B cell (primary cell): ENCODE data around the gene TMEM92. TPM values are rescaled to one million over a fixed set of nuclear protein-coding genes. Genes with fewer than 3 reads are reported as not detected.
"Not testable (repeated sequence)": the region's sequence is repeated elsewhere in the genome, so short reads cannot be mapped to it uniquely, and the experiment has no call there.

ENCODE experiments used
- ATAC-seq: fragments of 200-7000 bp; cut with Tn5 transposase; one replicate; pipeline ENCODE4 v1.10.0; 2021; ENCODE audit warnings: low read depth, mild to moderate bottlenecking, moderate number of reproducible peaks, moderate library complexity
- CTCF ChIA-PET: fragments of 350-600 bp; sonication (Branson Sonifier 250); formaldehyde crosslinking; loops from one replicate; lab custom pipeline; 2021; ENCODE audit warnings: antibody characterized with exemption, inconsistent platforms; lab: Charles Lee
- POLR2A ChIA-PET: fragments of 350-600 bp; sonication (Branson Sonifier 250); formaldehyde crosslinking; loops from one replicate; lab custom pipeline; 2021; ENCODE audit warnings: antibody characterized with exemption; lab: Charles Lee
- DNase-seq: peaks from one replicate; pipeline ENCODE4 v3.0.0; 2013
- H2AFZ ChIP-seq: 2 replicates; pipeline ENCODE4 v1.6.1; 2012; ENCODE audit warnings: mild to moderate bottlenecking, low read depth, low read length; ENCODE audit not compliant: insufficient read depth, poor library complexity, severe bottlenecking
- H3K27ac ChIP-seq, 2 donors: 1 replicate in 1 of 2; 2 replicates in 1 of 2; pipeline ENCODE4 v1.5.1; 2012 to 2013; ENCODE audit warnings: low read length in 2 of 2, mild to moderate bottlenecking in 2 of 2, moderate library complexity in 1 of 2
- H3K27me3 ChIP-seq, 4 experiments: fragments of 200-600 bp in 1 of 4; sonication (generic) in 1 of 4; replicated peaks in 1 of 4; 1 replicate in 2 of 4; 2 replicates in 2 of 4; pipeline versions ENCODE4 v1.6.1 to v1.7.0; 2013 to 2016; ENCODE audit warnings: low read length in 3 of 4, mild to moderate bottlenecking in 2 of 4, mixed read lengths in 1 of 4, moderate library complexity in 1 of 4; ENCODE audit not compliant: insufficient read depth in 4 of 4, control insufficient read depth in 3 of 4; ENCODE audit errors: control extremely low read depth in 1 of 4
- H3K36me3 ChIP-seq, 2 experiments: replicated peaks in 1 of 2; 1 replicate in 1 of 2; 2 replicates in 1 of 2; pipeline versions ENCODE4 v1.6.1 to v1.7.1; 2013; ENCODE audit warnings: low read length in 1 of 2; ENCODE audit not compliant: insufficient read depth in 2 of 2, control insufficient read depth in 1 of 2; ENCODE audit errors: control extremely low read depth in 1 of 2, extremely low read depth in 1 of 2
- H3K4me1 ChIP-seq, 2 donors: fragments of 200-600 bp in 1 of 2; sonication (generic) in 1 of 2; 1 replicate in 1 of 2; 2 replicates in 1 of 2; pipeline versions ENCODE4 v1.5.1 to v1.6.1; 2013 to 2017; ENCODE audit warnings: low read length in 2 of 2; ENCODE audit not compliant: control insufficient read depth in 2 of 2, insufficient read depth in 2 of 2
- H3K4me2 ChIP-seq: replicated peaks from 2 replicates; pipeline ENCODE3; 2012; ENCODE audit warnings: mild to moderate bottlenecking, low read depth, low read length; ENCODE audit not compliant: poor library complexity, severe bottlenecking
- H3K4me3 ChIP-seq, 5 experiments: fragments of 200-600 bp in 1 of 5; sonication (generic) in 1 of 5; 1 replicate in 3 of 5; 2 replicates in 2 of 5; pipeline versions ENCODE4 v1.5.1 to v1.7.0; 2011 to 2016; ENCODE audit warnings: low read length in 4 of 5, mild to moderate bottlenecking in 4 of 5, low read depth in 2 of 5, control low read depth in 1 of 5, moderate library complexity in 1 of 5; ENCODE audit not compliant: insufficient read depth in 1 of 5; ENCODE audit errors: control extremely low read depth in 1 of 5, extremely low read depth in 1 of 5
- H3K79me2 ChIP-seq: fragments of 200-600 bp; sonication (generic); one replicate; pipeline ENCODE4 v1.6.0; 2016; ENCODE audit warnings: low read length; ENCODE audit not compliant: control insufficient read depth, insufficient read depth
- H3K9ac ChIP-seq: fragments of 200-600 bp; sonication (generic); 2 replicates; pipeline ENCODE4 v1.6.1; 2017; ENCODE audit warnings: mild to moderate bottlenecking, low read length, moderate library complexity
- H3K9me3 ChIP-seq, 3 donors: one replicate each; pipeline versions ENCODE4 v1.6.1 to v1.7.1; 2013; ENCODE audit warnings: low read length in 2 of 3; ENCODE audit not compliant: control insufficient read depth in 2 of 3, insufficient read depth in 1 of 3; ENCODE audit errors: control extremely low read depth in 1 of 3
- H4K20me1 ChIP-seq: 2 replicates; pipeline ENCODE4 v1.6.0; 2012; ENCODE audit warnings: mild to moderate bottlenecking, low read length; ENCODE audit not compliant: insufficient read depth, control insufficient read depth, poor library complexity, severe bottlenecking
- H3K27ac Mint-ChIP-seq: one replicate; pipeline ENCODE4 v1.8.0; 2021; ENCODE audit warnings: mixed read lengths
- H3K27me3 Mint-ChIP-seq: one replicate; pipeline ENCODE4 v1.8.0; 2021; ENCODE audit warnings: mixed read lengths
- H3K4me1 Mint-ChIP-seq: one replicate; pipeline ENCODE4 v1.8.0; 2021; ENCODE audit warnings: mixed read lengths
- H3K4me3 Mint-ChIP-seq: one replicate; pipeline ENCODE4 v1.8.0; 2021; ENCODE audit warnings: mixed read lengths
- H3K9me3 Mint-ChIP-seq: one replicate; pipeline ENCODE4 v1.8.0; 2022; ENCODE audit warnings: mixed read lengths; ENCODE audit not compliant: insufficient read depth
- EZH2 ChIP-seq: IDR thresholded peaks from 2 replicates; pipeline ENCODE4 v1.6.1; 2012; ENCODE audit warnings: borderline replicate concordance, low read depth, mild to moderate bottlenecking, moderate library complexity, low read length; ENCODE audit not compliant: insufficient read depth, poor library complexity, severe bottlenecking
- whole genome bisulfite sequencing: methylation state at CpG from one replicate; pipeline ENCODE4 v1.1.5; 2013; ENCODE audit warnings: missing lambda C conversion rate; ENCODE audit not compliant: insufficient coverage; 5-methylcytosine and 5-hydroxymethylcytosine counted together
- intact Hi-C: fragments of 100-400 bp; cut with micrococcal nuclease; formaldehyde crosslinking; loops from one replicate; pipeline ENCODE4 v1.10.0; 2022
- polyA plus RNA-seq: library from polyadenylated mRNA; depleted of rRNA; stranded (reverse); fragments of >200 nt; gene quantifications from 2 replicates; pipeline ENCODE4 v1.2.3, GENCODE V29; 2012
- total RNA-seq, 2 donors: library from RNA; stranded (reverse); fragments of 120-200 nt in 1 of 2; gene quantifications; 1 replicate in 1 of 2; 2 replicates in 1 of 2; pipeline versions ENCODE4 v1.2.3 to v1.2.4, GENCODE V29; 2013 to 2022
- TF ChIP-seq, protein P1 (sequence below): fragments of 200-600 bp; IDR thresholded peaks from one replicate; pipeline ENCODE4 v1.8.0; 2022; ENCODE audit warnings: antibody characterized with exemption, mild to moderate bottlenecking

TMEM92 gene
- total and polyA plus RNA-seq, 2 donors (not counting 1 experiment from before 2014, with no cell fraction given), result not detected

DNA sequence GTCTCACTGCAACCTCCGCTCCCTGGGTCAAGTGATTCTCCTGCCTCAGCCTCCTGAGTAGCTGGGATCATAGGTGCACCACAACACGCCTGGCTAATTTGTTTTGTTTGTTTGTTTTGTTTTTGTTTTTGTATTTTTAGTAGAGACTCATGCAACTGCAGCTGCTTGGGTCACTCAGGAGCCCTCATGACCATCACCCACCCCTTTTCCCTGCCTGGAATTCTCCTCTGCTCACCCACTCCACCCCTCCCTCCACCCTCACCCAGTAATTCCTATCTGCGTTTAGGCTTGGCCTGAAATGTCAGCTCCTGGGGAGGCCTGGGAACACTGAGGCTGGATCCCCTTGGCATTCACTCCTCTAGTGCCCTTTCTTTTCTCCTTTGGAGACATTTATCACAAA is 25.5 kb downstream of the TMEM92 start:
- H3K27me3 Mint-ChIP-seq, result peaks cover 23% of the 10 kb centered on the region
- no peaks in the 10 kb centered on the region for H3K4me1 Mint-ChIP-seq
- H3K9me3 Mint-ChIP-seq, result no peaks in the 10 kb centered on the region
- no peaks in the 10 kb centered on the region for H3K36me3 ChIP-seq
- peaks cover 0 to 2% (median 0%) of the 10 kb centered on the region in 4 experiments for H3K27me3 ChIP-seq
- H3K4me2 ChIP-seq, result no peak overlapping the region
- no peak overlapping the region for H3K4me3 ChIP-seq
- no peak for ATAC-seq
- intact Hi-C loops, result loop anchor here (10.0 kb wide), 1 partner anchor 435 kb away; no protein-coding TSS in a partner anchor
- no peak for DNase-seq
- CTCF ChIA-PET, result interaction anchor here (0.7 to 1.4 kb wide), 3 partner anchors 100 to 130 kb away, joined by 3 to 4 read pairs (median 3); no protein-coding TSS in a partner anchor
- no peak for TF ChIP-seq EZH2
- TF ChIP-seq, protein P1, sequence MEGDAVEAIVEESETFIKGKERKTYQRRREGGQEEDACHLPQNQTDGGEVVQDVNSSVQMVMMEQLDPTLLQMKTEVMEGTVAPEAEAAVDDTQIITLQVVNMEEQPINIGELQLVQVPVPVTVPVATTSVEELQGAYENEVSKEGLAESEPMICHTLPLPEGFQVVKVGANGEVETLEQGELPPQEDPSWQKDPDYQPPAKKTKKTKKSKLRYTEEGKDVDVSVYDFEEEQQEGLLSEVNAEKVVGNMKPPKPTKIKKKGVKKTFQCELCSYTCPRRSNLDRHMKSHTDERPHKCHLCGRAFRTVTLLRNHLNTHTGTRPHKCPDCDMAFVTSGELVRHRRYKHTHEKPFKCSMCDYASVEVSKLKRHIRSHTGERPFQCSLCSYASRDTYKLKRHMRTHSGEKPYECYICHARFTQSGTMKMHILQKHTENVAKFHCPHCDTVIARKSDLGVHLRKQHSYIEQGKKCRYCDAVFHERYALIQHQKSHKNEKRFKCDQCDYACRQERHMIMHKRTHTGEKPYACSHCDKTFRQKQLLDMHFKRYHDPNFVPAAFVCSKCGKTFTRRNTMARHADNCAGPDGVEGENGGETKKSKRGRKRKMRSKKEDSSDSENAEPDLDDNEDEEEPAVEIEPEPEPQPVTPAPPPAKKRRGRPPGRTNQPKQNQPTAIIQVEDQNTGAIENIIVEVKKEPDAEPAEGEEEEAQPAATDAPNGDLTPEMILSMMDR, result no peak
- H4K20me1 ChIP-seq, result no peaks in the 10 kb centered on the region
- H3K27ac ChIP-seq, result no peak overlapping the region
- no peaks in the 10 kb centered on the region for H3K79me2 ChIP-seq
- no peaks in the 10 kb centered on the region for H3K9me3 ChIP-seq
- H3K27ac Mint-ChIP-seq, result no peak overlapping the region
- 90% methylated on average over 2 of the region's 3 CpGs for WGBS
- H2AFZ ChIP-seq, result no peak overlapping the region
- no peaks in the 10 kb centered on the region for H3K4me1 ChIP-seq
- POLR2A ChIA-PET, result no interaction called here
- H3K4me3 Mint-ChIP-seq, result no peak overlapping the region
- no peak overlapping the region for H3K9ac ChIP-seq

DNA sequence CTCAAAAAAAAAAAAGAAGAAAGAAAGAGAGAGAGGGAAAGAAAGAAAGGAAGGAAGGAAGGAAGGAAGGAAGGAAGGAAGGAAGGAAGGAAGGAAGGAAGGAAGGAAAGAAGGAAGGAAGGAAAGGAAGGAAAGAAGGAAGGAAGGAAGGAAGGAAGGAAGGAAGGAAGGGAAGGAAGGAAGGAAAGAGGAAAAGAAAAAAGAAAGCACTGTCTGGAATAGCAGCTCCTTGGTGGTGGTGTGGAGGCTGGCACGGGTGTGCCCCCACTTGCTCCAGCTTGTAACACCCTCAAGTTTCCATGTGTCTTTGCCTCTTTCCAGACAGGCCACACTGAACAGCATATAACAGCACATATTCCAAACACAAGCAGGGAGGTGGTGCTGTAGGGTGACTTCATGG is 26.6 kb downstream of the TMEM92 start:
- H3K4me1 Mint-ChIP-seq, result not testable (repeated sequence)

More for the DNA sequence above, 26.6 kb downstream of the TMEM92 start:
- H3K27ac Mint-ChIP-seq, POLR2A ChIA-PET, H3K4me3 Mint-ChIP-seq, H3K9ac ChIP-seq, DNase-seq, H3K27me3 ChIP-seq, H3K36me3 ChIP-seq, H3K27ac ChIP-seq, H3K4me1 ChIP-seq, ATAC-seq, intact Hi-C loops, H3K9me3 Mint-ChIP-seq, H3K79me2 ChIP-seq, H3K4me3 ChIP-seq, H3K9me3 ChIP-seq, H4K20me1 ChIP-seq, H3K4me2 ChIP-seq, H2AFZ ChIP-seq: not testable (repeated sequence)
- H3K27me3 Mint-ChIP-seq, result peaks cover 26% of the 10 kb centered on the region
- WGBS, result no CpG with 5 or more reads among the region's 1 CpG
- CTCF ChIA-PET, result interaction anchor here (1.4 kb wide), 1 partner anchor 101 kb away, joined by 4 read pairs; no protein-coding TSS in a partner anchor
